Measurements from ENCODE around the gene ARL4A. TPM values are rescaled to one million over a fixed set of nuclear protein-coding genes. Genes with fewer than 3 reads are reported as not detected.

The ARL4A gene
- total RNA-seq, 1 experiment from 2014 or later: 39.4 TPM

DNA sequence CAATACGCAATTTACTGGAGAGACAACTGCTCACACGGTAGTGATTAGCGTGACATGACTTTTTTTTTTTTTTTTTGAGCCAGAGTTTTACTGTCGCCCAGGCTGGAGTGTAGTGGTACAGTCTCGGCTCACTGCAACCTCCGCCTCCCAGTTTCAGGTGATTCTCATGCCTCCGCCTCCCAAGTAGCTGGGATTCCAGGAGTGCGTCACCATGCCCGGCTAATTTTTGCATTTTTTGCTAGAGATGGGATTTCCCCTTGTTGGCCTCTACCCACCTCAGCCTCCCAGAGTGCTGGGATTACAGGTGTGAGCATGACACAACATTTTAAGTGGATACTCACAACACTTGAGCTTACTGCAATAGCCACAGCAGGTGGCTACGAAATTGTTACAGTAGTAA lies 11.9 kb downstream of the ARL4A start:
- no CpG with 5 or more reads among the region's 10 CpGs for WGBS (ENCODE audit: extremely low coverage, insufficient read length, low lambda C conversion rate)
- H4K8ac ChIP-seq (replicated peaks; ENCODE audit: insufficient read length, low read depth, low read length): no peak overlapping the region
- H4K91ac ChIP-seq (ENCODE audit: insufficient read length, low read depth, low read length): no peak overlapping the region
- H2AFZ ChIP-seq (ENCODE audit: low read length): no peak overlapping the region
- no peak overlapping the region for H2BK20ac ChIP-seq (ENCODE audit: low read depth, low read length, poor library complexity, severe bottlenecking)
- peaks cover 5 to 12% of the 10 kb centered on the region in 2 experiments for H3K4me1 Mint-ChIP-seq
- no peaks in the 10 kb centered on the region for H3K79me2 ChIP-seq (ENCODE audit: insufficient read depth, low read length)
- no peak overlapping the region for H3K4me3 Mint-ChIP-seq
- no peak overlapping the region for H3K4me2 ChIP-seq (ENCODE audit: insufficient read depth, insufficient read length, low read length)
- peaks cover 19 to 34% (median 20%) of the 10 kb centered on the region in 3 experiments for H3K36me3 Mint-ChIP-seq (ENCODE audit: insufficient read depth in 1 of 3, low read depth in 3 of 3)
- no peak overlapping the region for H2BK5ac ChIP-seq (ENCODE audit: insufficient read length, low read length)
- H2AK5ac ChIP-seq (ENCODE audit: insufficient read length, low read length): no peak overlapping the region
- no peak overlapping the region for H3K56ac ChIP-seq (ENCODE audit: insufficient read length, low read depth, low read length)
- no peak overlapping the region for H4K5ac ChIP-seq (ENCODE audit: insufficient read length, low read depth, low read length)
- H3K18ac ChIP-seq (ENCODE audit: insufficient read length, low read depth, low read length): no peak overlapping the region
- no peaks in the 10 kb centered on the region for H4K20me1 ChIP-seq (ENCODE audit: control insufficient read depth, insufficient read depth, insufficient read length)
- H3T11ph ChIP-seq (ENCODE audit: low read length): no peak overlapping the region
- no peak overlapping the region for H3K27ac Mint-ChIP-seq
- DNase-seq: no peak
- H3K9ac ChIP-seq (ENCODE audit: extremely low read depth, insufficient read length, low read length): no peak overlapping the region
- no peak overlapping the region for H2BK15ac ChIP-seq (ENCODE audit: low read depth, low read length)
- H3K14ac ChIP-seq (ENCODE audit: insufficient read depth, low read length): no peak overlapping the region
- no peaks in the 10 kb centered on the region for H3K27me3 ChIP-seq (ENCODE audit: insufficient read depth, low read length)
- no peak overlapping the region for H3K4ac ChIP-seq (ENCODE audit: low read depth, low read length)
- H3K79me1 ChIP-seq (ENCODE audit: insufficient read depth, low read depth, low read length, poor library complexity, severe bottlenecking): no peaks in the 10 kb centered on the region
- H2BK12ac ChIP-seq (ENCODE audit: insufficient read length, low read depth, low read length): no peak overlapping the region
- TF ChIP-seq, protein P1, sequence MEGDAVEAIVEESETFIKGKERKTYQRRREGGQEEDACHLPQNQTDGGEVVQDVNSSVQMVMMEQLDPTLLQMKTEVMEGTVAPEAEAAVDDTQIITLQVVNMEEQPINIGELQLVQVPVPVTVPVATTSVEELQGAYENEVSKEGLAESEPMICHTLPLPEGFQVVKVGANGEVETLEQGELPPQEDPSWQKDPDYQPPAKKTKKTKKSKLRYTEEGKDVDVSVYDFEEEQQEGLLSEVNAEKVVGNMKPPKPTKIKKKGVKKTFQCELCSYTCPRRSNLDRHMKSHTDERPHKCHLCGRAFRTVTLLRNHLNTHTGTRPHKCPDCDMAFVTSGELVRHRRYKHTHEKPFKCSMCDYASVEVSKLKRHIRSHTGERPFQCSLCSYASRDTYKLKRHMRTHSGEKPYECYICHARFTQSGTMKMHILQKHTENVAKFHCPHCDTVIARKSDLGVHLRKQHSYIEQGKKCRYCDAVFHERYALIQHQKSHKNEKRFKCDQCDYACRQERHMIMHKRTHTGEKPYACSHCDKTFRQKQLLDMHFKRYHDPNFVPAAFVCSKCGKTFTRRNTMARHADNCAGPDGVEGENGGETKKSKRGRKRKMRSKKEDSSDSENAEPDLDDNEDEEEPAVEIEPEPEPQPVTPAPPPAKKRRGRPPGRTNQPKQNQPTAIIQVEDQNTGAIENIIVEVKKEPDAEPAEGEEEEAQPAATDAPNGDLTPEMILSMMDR (conservative IDR thresholded peaks at IDR 0.05): no peak
- H3K4me1 ChIP-seq (ENCODE audit: insufficient read depth, low read length): no peaks in the 10 kb centered on the region
- no peaks in the 10 kb centered on the region for H3K9me3 ChIP-seq (ENCODE audit: control insufficient read depth, low read depth, low read length)
- H3K23ac ChIP-seq (ENCODE audit: insufficient read length, low read depth, low read length): no peak overlapping the region
- no peaks in the 10 kb centered on the region for H3K23me2 ChIP-seq (ENCODE audit: insufficient read length, low read depth, low read length, poor library complexity, severe bottlenecking)
- no peak overlapping the region for H3K27ac ChIP-seq (ENCODE audit: insufficient read length, low read depth, low read length)
- H3K9me3 Mint-ChIP-seq: peaks cover 18 to 20% of the 10 kb centered on the region in 2 experiments
- H2BK120ac ChIP-seq (ENCODE audit: low read depth, low read length, poor library complexity, severe bottlenecking): no peak overlapping the region
- no peaks in the 10 kb centered on the region for H3K27me3 Mint-ChIP-seq (ENCODE audit: low read depth)

Data from H9 (cell line).